MCF 10A (cell line): ENCODE measurements around the gene ABR. TPM values are rescaled to one million over a fixed set of nuclear protein-coding genes. Genes with fewer than 3 reads are reported as not detected.

Experiments used
- BruUV-seq: library from RNA; stranded (reverse); fragments of 400-500 nt; replicated peaks from 2 replicates; lab custom pipeline; 2021; lab: Mats Ljungman, UMichigan
- CTCF ChIA-PET: fragments of 300-600 bp; sonication (Branson Sonifier 250); formaldehyde crosslinking; extraction: SDS; loops from one replicate; lab custom pipeline; 2021; ENCODE audit warnings: antibody characterized with exemption, inconsistent platforms; lab: Yijun Ruan, JAX
- POLR2A ChIA-PET: fragments of 300-600, 350-650 bp; sonication (Branson Sonifier 250); formaldehyde crosslinking; extraction: SDS; loops from one replicate; lab custom pipeline; 2020; ENCODE audit warnings: antibody characterized with exemption, inconsistent platforms; lab: Yijun Ruan, JAX
- DNase-seq: peaks from one replicate; pipeline ENCODE4 v3.0.0-alpha.2; 2018; ENCODE audit not compliant: unreplicated experiment
- H3K27ac Mint-ChIP-seq: one replicate; pipeline ENCODE4 v1.8.0; 2022; ENCODE audit warnings: mild to moderate bottlenecking, low read depth, mixed read lengths; ENCODE audit not compliant: unreplicated experiment
- H3K27me3 Mint-ChIP-seq: one replicate; pipeline ENCODE4 v1.8.0; 2022; ENCODE audit warnings: mixed read lengths; ENCODE audit not compliant: insufficient read depth, unreplicated experiment
- H3K36me3 Mint-ChIP-seq: one replicate; pipeline ENCODE4 v1.8.0; 2022; ENCODE audit warnings: mild to moderate bottlenecking, moderate library complexity, mixed read lengths; ENCODE audit not compliant: insufficient read depth, unreplicated experiment
- H3K4me1 Mint-ChIP-seq: one replicate; pipeline ENCODE4 v1.8.0; 2022; ENCODE audit warnings: mixed read lengths; ENCODE audit not compliant: insufficient read depth, unreplicated experiment
- H3K4me3 Mint-ChIP-seq: one replicate; pipeline ENCODE4 v1.8.0; 2022; ENCODE audit warnings: mild to moderate bottlenecking, moderate library complexity, mixed read lengths; ENCODE audit not compliant: unreplicated experiment
- H3K9me3 Mint-ChIP-seq: one replicate; pipeline ENCODE4 v1.8.0; 2022; ENCODE audit warnings: mixed read lengths; ENCODE audit not compliant: unreplicated experiment
- CTCF ChIP-seq: fragments of 200-600 bp; IDR thresholded peaks from one replicate; pipeline ENCODE4 v1.8.0; 2022; ENCODE audit warnings: antibody characterized with exemption, mild to moderate bottlenecking; ENCODE audit not compliant: unreplicated experiment
- intact Hi-C: fragments of 100-400 bp; cut with micrococcal nuclease; formaldehyde crosslinking; loops from 2 replicates; pipeline ENCODE4 v1.14.1; 2022
- total RNA-seq: library from RNA; stranded (reverse); gene quantifications from 2 replicates; pipeline ENCODE4 v1.2.3, GENCODE V29; 2022

ABR gene
- total RNA-seq, 1 experiment from 2014 or later = 44.7 TPM

GRCh38 chr17:1055751-1056645, 123.8 kb downstream of the ABR start:
- TF ChIP-seq CTCF = peak; percentile 63
- CTCF ChIA-PET = interaction anchor here (0.5 to 2.3 kb wide), 27 partner anchors 9 to 1350 kb away, joined by 3 to 28 read pairs (median 4); partner anchors contain the start of gene TIMM22
- H3K9me3 Mint-ChIP-seq = no peaks in the 10 kb centered on the region
- H3K36me3 Mint-ChIP-seq = peaks cover 36% of the 10 kb centered on the region
- POLR2A ChIA-PET = interaction anchor here (0.5 to 1.2 kb wide), 4 partner anchors 59 to 826 kb away, joined by 3 to 4 read pairs (median 3); partner anchors contain the start of gene TIMM22
- H3K27ac Mint-ChIP-seq = no peak overlapping the region
- H3K27me3 Mint-ChIP-seq = no peaks in the 10 kb centered on the region
- BruUV-seq = no TSS peak
- peaks cover 8% of the 10 kb centered on the region for H3K4me1 Mint-ChIP-seq
- H3K4me3 Mint-ChIP-seq = no peak overlapping the region
- DNase-seq = peak; percentile 51
- intact Hi-C loops = loop anchor here (2.0 kb wide), 1 partner anchor 57 kb away; no protein-coding TSS in a partner anchor

DNA sequence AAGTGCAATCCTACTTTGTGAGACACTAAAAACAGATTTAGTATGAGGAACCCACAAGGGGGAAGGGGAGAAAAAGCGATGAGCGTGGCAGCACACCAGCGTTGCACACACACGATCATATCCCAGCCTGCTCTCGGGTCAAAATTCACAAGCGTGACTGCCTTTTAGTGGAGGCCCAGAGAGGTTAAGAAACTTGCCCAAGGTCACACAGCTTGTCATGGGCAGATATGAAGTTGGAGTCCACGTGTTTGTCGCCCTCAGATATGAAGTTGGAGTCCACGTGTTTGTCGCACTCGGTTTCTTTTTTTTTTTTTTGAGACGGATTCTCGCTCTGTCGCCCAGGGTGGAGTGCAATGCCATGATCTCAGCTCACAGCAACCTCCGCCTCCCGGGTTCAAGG, 124.5 kb downstream of the ABR start:
- H3K4me1 Mint-ChIP-seq = peaks cover 8% of the 10 kb centered on the region
- ChIA-PET CTCF (interaction anchor here (0.6 to 2.3 kb wide), 14 partner anchors 11 to 188 kb away, joined by 3 to 28 read pairs (median 5); partner anchors contain the start of gene TIMM22), POLR2A (interaction anchor here (0.6 kb wide), 1 partner anchor 159 kb away, joined by 3 read pairs; no protein-coding TSS in a partner anchor)
- no peaks in the 10 kb centered on the region for H3K27me3 Mint-ChIP-seq
- H3K27ac Mint-ChIP-seq = no peak overlapping the region
- TF ChIP-seq CTCF = no peak
- DNase-seq = no peak
- no peak overlapping the region for H3K4me3 Mint-ChIP-seq
- intact Hi-C loops = no loop called here
- no TSS peak for BruUV-seq
- H3K9me3 Mint-ChIP-seq = no peaks in the 10 kb centered on the region
- peaks cover 36% of the 10 kb centered on the region for H3K36me3 Mint-ChIP-seq

DNA sequence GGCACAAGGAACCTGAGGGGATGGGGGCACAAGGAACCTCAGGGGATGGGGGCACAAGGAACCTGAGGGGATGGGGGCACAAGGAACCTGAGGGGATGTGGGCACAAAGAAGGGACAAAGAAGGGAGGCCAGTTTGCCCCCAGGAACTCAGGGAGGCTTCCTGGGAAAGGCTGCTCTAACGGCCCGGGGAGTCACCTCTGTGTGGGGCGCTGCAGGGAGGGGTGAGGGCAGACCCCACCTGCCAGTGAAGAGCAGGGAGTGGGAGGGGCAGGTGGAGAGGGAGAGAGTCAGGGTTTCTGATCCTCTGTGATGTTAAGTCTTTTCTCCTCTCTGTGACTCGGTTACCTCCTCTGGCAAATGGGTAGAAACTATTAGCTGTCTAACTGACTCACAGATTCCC, 125.1 kb downstream of the ABR start:
- no peak overlapping the region for H3K27ac Mint-ChIP-seq
- H3K27me3 Mint-ChIP-seq = no peaks in the 10 kb centered on the region
- no peak for DNase-seq
- H3K36me3 Mint-ChIP-seq = peaks cover 32% of the 10 kb centered on the region
- H3K4me3 Mint-ChIP-seq = no peak overlapping the region
- no peaks in the 10 kb centered on the region for H3K9me3 Mint-ChIP-seq
- intact Hi-C loops = no loop called here
- peaks cover 8% of the 10 kb centered on the region for H3K4me1 Mint-ChIP-seq
- ChIA-PET CTCF (interaction anchor here (0.6 to 0.7 kb wide), 2 partner anchors 47 to 136 kb away, joined by 3 to 12 read pairs; no protein-coding TSS in a partner anchor), POLR2A (no interaction called here)
- no peak for TF ChIP-seq CTCF
- no TSS peak for BruUV-seq
